Astrocyte of the spinal cord (primary cell): Measurements from ENCODE around the gene RRM2.

Source experiments
- DNase-seq: peaks from one replicate; pipeline ENCODE4 v3.0.0; 2011; ENCODE audit warnings: low read depth, low spot score
- H3K4me3 ChIP-seq: 2 replicates; pipeline ENCODE4 v1.5.1; 2011; ENCODE audit warnings: low read depth, mild to moderate bottlenecking, low read length, moderate library complexity
- CTCF ChIP-seq: IDR thresholded peaks from 2 replicates; pipeline ENCODE4 v1.5.1; 2012; ENCODE audit warnings: low read depth, mild to moderate bottlenecking, low read length, inconsistent platforms
- in situ Hi-C: cut with HindIII; loops from 2 replicates; pipeline ENCODE4 v1.10.0; 2017; ENCODE audit warnings: low sequenced_read_pairs

The RRM2 gene

GRCh38 chr2:10160203-10160955 lies 37.8 kb downstream of the RRM2 start:
- in situ Hi-C loops = no loop called here
- H3K4me3 ChIP-seq = no peak overlapping the region
- TF ChIP-seq CTCF = no peak
- DNase-seq = no peak

- peak; percentile 31 for DNase-seq
- no peak overlapping the region for H3K4me3 ChIP-seq
- TF ChIP-seq CTCF = no peak
- in situ Hi-C loops = no loop called here
Measured at GRCh38 chr2:10161206-10161931, 38.8 kb downstream of the RRM2 start.

GRCh38 chr2:10161961-10162441 lies 39.5 kb downstream of the RRM2 start:
- no peak for TF ChIP-seq CTCF
- in situ Hi-C loops = no loop called here
- peak; percentile 52 for DNase-seq
- H3K4me3 ChIP-seq = no peak overlapping the region

- no peak for DNase-seq
- in situ Hi-C loops = no loop called here
- H3K4me3 ChIP-seq = no peak overlapping the region
- TF ChIP-seq CTCF = peak; percentile 21
Measured at GRCh38 chr2:10162586-10163497, 40.3 kb downstream of the RRM2 start.

- no peak for TF ChIP-seq CTCF
- in situ Hi-C loops = no loop called here
- DNase-seq = no peak
- H3K4me3 ChIP-seq = no peak overlapping the region
Measured at GRCh38 chr2:10163498-10164486, 41.3 kb downstream of the RRM2 start.
